ENCODE results near the gene NOTCH2. TPM values are rescaled to one million over a fixed set of nuclear protein-coding genes. Genes with fewer than 3 reads are reported as not detected.
"Not testable (repeated sequence)": the region's sequence is repeated elsewhere in the genome, so short reads cannot be mapped to it uniquely, and the experiment has no call there.

The NOTCH2 gene
- total and polyA plus RNA-seq, 8 donors, result 6.7 to 89.4 (median 45.7) TPM

- H3K27ac ChIP-seq; intact Hi-C loops (cut with DNase I); H3K9me3 ChIP-seq; H3K36me3 ChIP-seq; ATAC-seq; FAIRE-seq; H3K4me3 ChIP-seq; H3K4me1 ChIP-seq; H3K27me3 ChIP-seq: not testable (repeated sequence)
- WGBS, 2 donors, result 14 to 31% methylated on average over 2 of the region's 3 CpGs
- DNase-seq, result peak in 1 of 6 donors; percentile 46
Measured at GRCh38 chr1:120032253-120032652, 37.2 kb downstream of the NOTCH2 start.

GRCh38 chr1:120023791-120024190, 45.7 kb downstream of the NOTCH2 start:
- ATAC-seq; intact Hi-C loops (cut with DNase I); H3K9me3 ChIP-seq; H3K27ac ChIP-seq; H3K27me3 ChIP-seq; DNase-seq; H3K4me3 ChIP-seq; H3K4me1 ChIP-seq; H3K36me3 ChIP-seq: not testable (repeated sequence)
- FAIRE-seq, result peak; percentile 32
- no CpG with 5 or more reads among the region's 1 CpG for WGBS, 2 donors

- 63 to 66% methylated on average over 6 to 7 of the region's 7 CpGs for WGBS, 2 donors
- DNase-seq; H3K4me3 ChIP-seq; H3K4me1 ChIP-seq; H3K9me3 ChIP-seq; intact Hi-C loops (cut with DNase I); H3K27me3 ChIP-seq; ATAC-seq; H3K27ac ChIP-seq; H3K36me3 ChIP-seq; FAIRE-seq: not testable (repeated sequence)
Measured at GRCh38 chr1:120014978-120015377, 54.5 kb downstream of the NOTCH2 start.

GRCh38 chr1:120008320-120008719, 61.1 kb downstream of the NOTCH2 start:
- WGBS, 2 donors, result 44 to 100% methylated on average over 1 of the region's 1 CpG
- H3K4me3 ChIP-seq; H3K36me3 ChIP-seq; H3K4me1 ChIP-seq; H3K27ac ChIP-seq; FAIRE-seq; ATAC-seq; H3K9me3 ChIP-seq; H3K27me3 ChIP-seq; intact Hi-C loops (cut with DNase I); DNase-seq: not testable (repeated sequence)

GRCh38 chr1:120007850-120008249, 61.6 kb downstream of the NOTCH2 start:
- DNase-seq; H3K4me3 ChIP-seq; H3K27me3 ChIP-seq; ATAC-seq; H3K27ac ChIP-seq; FAIRE-seq; H3K9me3 ChIP-seq; H3K4me1 ChIP-seq; intact Hi-C loops (cut with DNase I); H3K36me3 ChIP-seq: not testable (repeated sequence)
- WGBS, 2 donors, result no CpG with 5 or more reads among the region's 1 CpG

GRCh38 chr1:120001035-120001434, 68.4 kb downstream of the NOTCH2 start:
- H3K27ac ChIP-seq; H3K4me1 ChIP-seq; H3K36me3 ChIP-seq; ATAC-seq; H3K27me3 ChIP-seq; H3K4me3 ChIP-seq; intact Hi-C loops (cut with DNase I); DNase-seq; H3K9me3 ChIP-seq; FAIRE-seq: not testable (repeated sequence)
- WGBS, 2 donors, result 97% methylated on average over 7 to 8 of the region's 9 CpGs

GRCh38 chr1:119996731-119997312, 72.6 kb downstream of the NOTCH2 start:
- H3K36me3 ChIP-seq; H3K27me3 ChIP-seq; H3K27ac ChIP-seq; H3K4me3 ChIP-seq; FAIRE-seq; H3K4me1 ChIP-seq; DNase-seq; H3K9me3 ChIP-seq; intact Hi-C loops (cut with DNase I); ATAC-seq: not testable (repeated sequence)
- WGBS, 2 donors, result 89 to 90% methylated on average over 1 of the region's 1 CpG

- H3K27ac ChIP-seq; H3K27me3 ChIP-seq; FAIRE-seq; H3K9me3 ChIP-seq; H3K4me3 ChIP-seq; H3K4me1 ChIP-seq; H3K36me3 ChIP-seq; intact Hi-C loops (cut with DNase I); DNase-seq; ATAC-seq: not testable (repeated sequence)
- WGBS, 2 donors, result 80% methylated on average over 1 to 2 of the region's 2 CpGs
Measured at GRCh38 chr1:119995975-119996374, 73.5 kb downstream of the NOTCH2 start.

- DNase-seq, result no peak
- intact Hi-C loops (cut with DNase I), result no loop called here
- H3K36me3 ChIP-seq, result peaks cover 0 to 9% (median 0%) of the 10 kb centered on the region in 3 donors
- H3K4me1 ChIP-seq, result peaks cover 0 to 4% (median 0%) of the 10 kb centered on the region in 3 donors
- ATAC-seq, result peak in 1 of 4 donors; percentile 26
- H3K4me3 ChIP-seq, result no peak overlapping the region
- 90 to 96% methylated on average over 2 of the region's 2 CpGs for WGBS, 2 donors
- H3K27me3 ChIP-seq, result no peaks in the 10 kb centered on the region
- FAIRE-seq, result no peak
- H3K9me3 ChIP-seq, result no peaks in the 10 kb centered on the region
- H3K27ac ChIP-seq, result no peak overlapping the region
- TF ChIP-seq CTCF (IDR thresholded peaks at IDR 0.05), result no peak
Measured at GRCh38 chr1:119988306-119989062, 81.0 kb downstream of the NOTCH2 start.
